ENCODE data around the gene BUD23. TPM values are rescaled to one million over a fixed set of nuclear protein-coding genes. Genes with fewer than 3 reads are reported as not detected.

The BUD23 gene
- total RNA-seq, 2 donors from 2014 or later, result 39.0 to 48.2 TPM

DNA sequence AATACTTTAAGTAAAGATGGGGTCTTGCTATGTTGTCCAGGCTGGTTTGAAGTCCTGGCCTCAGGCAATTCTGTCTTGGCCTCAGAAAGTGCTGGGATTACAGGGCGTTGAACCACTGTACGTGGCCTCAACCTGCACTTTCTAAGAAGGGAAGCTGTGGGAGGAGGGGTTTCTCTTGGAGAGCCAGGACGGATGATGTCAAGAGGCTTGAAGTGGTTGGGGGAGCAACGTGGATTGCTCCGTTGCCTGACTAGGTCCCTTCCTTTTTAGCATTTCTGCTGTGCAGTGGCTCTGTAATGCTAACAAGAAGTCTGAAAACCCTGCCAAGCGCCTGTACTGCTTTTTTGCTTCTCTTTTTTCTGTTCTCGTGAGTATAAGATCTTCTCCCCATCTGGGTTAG is 7.2 kb downstream of the BUD23 start:
- DNase-seq (no peak), ATAC-seq (no peak)
- intact Hi-C loops (cut with DNase I, micrococcal nuclease), result no loop called here

DNA sequence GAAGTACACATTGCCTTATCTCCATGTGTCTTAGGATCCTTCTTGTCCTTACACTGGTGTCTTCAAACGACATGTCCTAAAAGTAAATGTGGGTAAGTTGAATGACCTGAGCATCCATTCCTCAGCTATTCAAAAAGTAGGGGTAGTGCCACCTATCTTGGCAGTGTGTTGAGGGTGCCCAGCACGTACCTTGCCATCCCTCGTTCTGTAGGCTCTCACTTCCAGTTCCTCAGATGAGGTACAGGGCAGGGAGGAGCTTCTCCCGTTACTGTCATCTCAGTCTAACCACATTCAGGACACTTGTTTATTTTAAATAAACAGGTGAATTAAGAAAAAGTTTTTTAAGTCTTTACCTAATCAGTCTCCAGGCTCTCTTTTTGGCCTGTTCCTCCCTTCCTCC is 13.0 kb downstream of the BUD23 start:
- intact Hi-C loops (cut with DNase I, micrococcal nuclease), result no loop called here
- ATAC-seq (no peak), DNase-seq (no peak)

DNA sequence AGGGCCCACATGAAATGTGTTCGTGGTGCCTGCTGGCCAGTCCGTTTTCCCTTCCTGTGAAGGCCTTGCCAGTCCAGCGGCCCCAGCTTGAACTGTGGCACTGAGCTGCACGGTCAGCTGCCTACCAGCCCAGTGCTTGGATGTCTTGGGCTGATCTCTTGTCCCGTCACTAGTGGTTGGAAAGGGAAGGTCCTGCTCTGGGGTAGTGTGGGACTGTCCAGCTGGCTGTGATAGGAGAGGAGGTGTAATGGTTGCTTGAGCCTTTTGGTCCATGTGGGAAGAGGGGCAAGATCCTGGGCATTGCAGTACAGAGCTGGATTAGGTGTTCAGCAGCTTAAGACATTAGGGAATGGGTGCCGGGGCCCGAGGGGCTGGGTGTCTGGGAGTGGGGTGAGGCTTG is 15.0 kb downstream of the BUD23 start:
- DNase-seq, result no peak
- intact Hi-C loops (cut with DNase I, micrococcal nuclease), result no loop called here

DNA sequence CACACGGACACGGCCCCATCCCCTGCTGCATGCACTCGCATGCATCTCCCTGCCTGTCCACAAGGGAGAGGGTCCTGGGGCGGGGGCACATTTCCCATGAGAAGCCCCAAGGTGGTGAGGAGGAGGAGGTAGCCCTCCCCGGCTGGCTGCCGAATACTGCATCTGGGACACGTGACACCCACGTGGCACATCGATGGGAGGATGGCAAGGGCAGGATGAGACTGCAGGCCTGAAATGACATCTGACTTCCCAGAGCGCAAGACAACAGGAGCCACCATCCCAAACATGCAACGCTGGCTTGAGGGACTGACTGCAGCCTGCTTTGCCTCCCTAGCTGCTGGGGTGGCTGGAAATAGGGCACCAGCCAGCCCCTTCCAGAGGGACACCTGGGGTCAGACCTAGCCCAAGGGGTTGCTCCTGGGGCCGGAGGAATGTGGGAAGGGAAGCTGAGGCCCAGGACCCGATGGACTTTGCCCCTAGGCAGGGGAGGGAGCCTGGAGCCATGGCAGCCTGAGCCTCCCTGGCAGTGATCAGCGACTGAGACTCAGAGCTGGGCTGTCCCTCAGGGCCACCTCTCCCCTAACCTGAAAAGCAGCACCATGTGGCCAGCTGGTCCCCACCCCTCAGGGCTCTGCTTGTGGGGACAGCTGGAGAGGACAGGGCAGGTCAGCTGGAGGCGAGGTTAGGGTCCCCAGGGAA is 16.1 kb downstream of the BUD23 start:
- ATAC-seq (no peak), DNase-seq (no peak)
- intact Hi-C loops (cut with DNase I, micrococcal nuclease), result no loop called here

More for the DNA sequence above, 15.0 kb downstream of the BUD23 start:
- ATAC-seq, result no peak

DNA sequence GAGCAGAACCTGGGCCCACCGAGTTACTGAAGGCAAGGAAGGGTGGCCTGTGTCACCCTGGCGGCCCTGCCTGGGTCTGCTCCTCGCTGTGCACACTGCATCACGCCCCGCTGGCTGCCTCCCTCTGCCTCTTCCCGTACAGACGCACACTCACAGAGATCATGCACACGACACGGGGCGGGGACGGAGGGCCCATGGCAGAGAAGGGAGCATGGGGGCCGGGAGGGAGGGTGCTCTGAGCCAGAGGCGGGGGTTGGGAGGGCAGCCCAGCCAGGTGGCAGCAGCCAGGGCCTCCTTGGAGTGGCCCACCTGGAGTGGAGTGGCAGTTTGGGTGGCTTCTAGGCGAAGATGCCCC is 16.6 kb downstream of the BUD23 start:
- intact Hi-C loops (cut with DNase I, micrococcal nuclease), result no loop called here
- ATAC-seq, result no peak
- DNase-seq, result no peak

DNA sequence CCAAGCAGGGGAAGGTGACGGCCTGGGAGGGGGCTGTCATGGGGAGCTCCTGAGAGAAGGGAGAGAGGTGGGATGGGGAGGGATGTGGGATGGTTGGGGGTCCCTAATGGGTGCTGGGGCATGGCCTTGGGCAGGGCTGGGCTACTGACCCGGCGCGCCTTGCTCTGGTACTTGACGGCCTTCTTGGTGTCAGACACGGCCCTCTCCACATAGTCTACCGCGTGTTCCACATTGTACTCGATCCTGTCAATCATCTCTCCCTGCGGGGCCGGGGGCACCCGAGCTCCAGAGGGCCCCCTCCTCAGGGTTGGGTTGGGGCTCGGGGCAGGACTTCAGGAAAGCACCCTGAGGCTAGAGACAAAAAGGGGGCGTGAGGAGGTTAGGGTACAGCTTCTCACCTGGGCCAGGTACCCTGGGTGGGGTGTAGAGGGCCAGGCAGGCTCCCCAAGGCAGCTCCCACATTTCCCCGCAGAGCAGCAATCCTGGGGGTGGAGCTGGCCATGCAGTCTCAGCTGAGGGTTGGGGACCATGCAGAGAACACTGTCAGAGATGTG is 17.3 kb downstream of the BUD23 start:
- no peak for DNase-seq
- intact Hi-C loops (cut with DNase I, micrococcal nuclease), result no loop called here
- ATAC-seq, result no peak

DNA sequence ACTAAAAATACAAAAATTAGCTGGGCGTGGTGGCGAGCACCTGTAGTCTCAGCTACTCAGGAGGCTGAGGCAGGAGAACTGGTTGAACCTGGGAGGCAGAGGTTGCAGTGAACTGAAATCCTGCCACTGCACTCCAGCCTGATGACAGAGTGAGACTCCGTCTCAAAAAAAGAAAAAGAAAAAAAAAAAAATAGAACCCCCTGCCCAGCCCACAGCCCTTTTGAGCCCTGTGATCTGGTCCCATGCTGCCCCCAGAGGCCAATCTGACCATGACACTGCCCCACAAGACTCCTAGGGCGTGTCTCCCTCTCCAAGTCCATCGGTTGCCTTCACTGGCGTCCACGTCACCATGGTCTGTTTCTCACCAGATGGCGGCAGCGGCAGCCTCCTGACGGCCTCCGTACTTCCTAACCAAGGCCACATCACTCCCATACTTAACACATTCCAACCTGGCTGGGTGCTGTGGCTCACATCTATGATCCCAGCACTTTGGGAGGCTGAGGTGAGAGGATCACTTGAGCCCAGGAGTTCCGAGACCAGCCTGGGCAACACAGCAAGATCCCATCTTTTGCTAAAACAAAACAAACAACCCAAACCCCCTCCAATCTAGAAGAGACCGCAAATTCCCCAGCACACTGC is 18.1 kb downstream of the BUD23 start:
- peak; percentile 74 for ATAC-seq
- intact Hi-C loops (cut with DNase I, micrococcal nuclease), result no loop called here
- DNase-seq, result peak; percentile 79

DNA sequence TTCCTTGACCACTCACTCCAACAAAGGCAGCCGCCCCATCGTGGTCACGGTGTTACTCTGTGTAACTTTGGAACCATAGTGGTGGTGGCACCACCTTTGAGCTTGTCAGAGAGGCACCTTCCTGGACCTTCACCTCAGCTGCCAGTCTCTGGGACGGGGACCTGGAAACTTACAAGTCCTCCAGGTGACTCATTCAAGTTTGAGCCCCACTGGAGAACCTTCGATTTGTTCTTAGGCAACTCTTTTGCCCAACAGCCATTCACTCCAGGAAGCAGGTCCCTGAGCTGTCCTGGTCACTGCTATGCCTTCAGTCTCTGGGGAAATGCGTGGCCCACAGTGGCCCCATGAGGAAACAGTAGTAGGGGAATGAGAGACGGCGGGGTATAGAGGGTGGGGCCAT is 18.8 kb downstream of the BUD23 start:
- intact Hi-C loops (cut with DNase I, micrococcal nuclease), result no loop called here
- ATAC-seq (no peak), DNase-seq (no peak)

DNA sequence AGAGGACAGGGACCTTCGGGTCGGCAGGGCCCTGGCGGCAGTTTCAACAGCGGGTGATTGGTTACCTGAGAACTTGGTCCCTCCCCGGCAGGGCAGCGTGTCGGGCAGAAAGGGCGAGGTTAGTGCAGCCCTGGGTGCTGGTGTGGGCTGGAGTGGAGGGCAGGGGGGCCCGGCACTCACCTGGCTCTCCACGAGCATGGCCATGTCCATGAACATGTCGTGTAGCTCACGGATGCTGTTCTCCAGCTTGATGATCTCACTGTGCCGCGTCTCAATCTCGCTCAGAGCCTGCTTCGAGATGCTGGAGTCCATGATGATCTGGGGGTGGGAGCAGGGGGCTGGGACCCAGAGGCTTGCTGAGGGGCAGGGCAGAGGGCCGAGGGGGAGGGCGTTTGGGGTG is 19.3 kb downstream of the BUD23 start:
- intact Hi-C loops (cut with DNase I, micrococcal nuclease), result no loop called here
- ATAC-seq (no peak), DNase-seq (no peak)

DNA sequence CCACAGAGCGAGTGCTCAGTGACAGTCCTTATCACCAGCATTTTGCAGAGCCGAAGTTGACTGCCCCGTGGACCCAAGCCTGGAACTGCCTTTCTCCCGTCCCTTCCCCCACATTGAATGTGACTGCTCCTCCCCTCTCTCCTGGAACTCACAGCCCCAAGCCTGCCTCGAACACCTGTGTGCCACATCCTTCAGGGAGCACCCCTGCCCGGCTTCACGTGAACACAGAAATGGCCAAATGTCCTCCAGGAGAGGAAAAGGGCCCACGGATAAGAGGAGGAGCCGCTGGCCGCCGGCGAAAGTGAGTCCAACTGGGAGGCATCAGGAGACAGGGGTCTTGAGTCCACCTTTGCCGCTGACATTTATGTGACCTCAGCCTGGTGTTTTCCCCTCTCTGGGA is 19.8 kb downstream of the BUD23 start:
- ATAC-seq, result no peak
- DNase-seq, result no peak
- intact Hi-C loops (cut with DNase I, micrococcal nuclease), result no loop called here

DNA sequence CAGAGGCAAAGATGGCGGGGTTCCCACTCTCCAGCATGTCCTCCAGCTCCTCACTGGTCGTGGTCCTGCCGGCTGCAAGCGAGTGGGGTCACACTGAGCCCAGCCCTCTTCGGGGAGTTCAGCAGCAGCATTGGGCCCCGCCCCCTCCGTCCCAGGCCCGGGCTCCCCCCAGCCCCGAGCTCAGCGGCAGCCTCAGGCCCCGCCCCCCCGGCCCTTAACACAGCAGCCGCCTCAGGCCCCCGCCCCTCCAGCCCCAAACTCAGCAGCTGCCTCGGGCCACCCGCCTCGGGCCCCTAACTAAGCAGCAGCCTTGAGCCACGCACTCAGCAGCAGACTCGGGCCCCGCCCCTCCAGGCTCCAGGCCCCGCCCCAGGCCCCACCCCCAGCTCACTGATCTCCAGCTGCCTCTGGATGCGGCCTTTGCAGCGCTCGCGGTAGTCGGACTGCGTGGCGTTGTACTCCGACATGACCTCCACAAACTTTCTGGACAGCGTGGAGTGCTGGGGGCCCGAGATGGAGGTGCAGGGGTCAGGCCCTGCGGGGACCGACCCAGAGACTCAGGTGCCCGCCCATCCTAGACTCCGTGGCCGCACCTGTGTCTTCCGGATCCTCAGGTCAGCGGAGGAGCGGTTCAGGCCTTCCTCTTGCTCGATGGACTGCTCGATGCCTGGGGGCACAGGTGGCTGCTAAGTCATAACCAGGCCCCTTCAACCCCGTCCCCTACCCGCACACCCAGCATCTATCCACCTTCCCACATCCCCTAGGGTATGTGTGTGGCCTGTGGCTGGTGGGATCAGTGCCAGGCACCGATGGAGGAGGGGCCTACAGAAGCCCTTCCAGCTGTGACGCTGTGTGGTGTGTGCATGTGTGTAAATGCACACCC is 20.6 kb downstream of the BUD23 start:
- intact Hi-C loops (cut with DNase I, micrococcal nuclease), result no loop called here
- peak; percentile 67 for ATAC-seq

DNA sequence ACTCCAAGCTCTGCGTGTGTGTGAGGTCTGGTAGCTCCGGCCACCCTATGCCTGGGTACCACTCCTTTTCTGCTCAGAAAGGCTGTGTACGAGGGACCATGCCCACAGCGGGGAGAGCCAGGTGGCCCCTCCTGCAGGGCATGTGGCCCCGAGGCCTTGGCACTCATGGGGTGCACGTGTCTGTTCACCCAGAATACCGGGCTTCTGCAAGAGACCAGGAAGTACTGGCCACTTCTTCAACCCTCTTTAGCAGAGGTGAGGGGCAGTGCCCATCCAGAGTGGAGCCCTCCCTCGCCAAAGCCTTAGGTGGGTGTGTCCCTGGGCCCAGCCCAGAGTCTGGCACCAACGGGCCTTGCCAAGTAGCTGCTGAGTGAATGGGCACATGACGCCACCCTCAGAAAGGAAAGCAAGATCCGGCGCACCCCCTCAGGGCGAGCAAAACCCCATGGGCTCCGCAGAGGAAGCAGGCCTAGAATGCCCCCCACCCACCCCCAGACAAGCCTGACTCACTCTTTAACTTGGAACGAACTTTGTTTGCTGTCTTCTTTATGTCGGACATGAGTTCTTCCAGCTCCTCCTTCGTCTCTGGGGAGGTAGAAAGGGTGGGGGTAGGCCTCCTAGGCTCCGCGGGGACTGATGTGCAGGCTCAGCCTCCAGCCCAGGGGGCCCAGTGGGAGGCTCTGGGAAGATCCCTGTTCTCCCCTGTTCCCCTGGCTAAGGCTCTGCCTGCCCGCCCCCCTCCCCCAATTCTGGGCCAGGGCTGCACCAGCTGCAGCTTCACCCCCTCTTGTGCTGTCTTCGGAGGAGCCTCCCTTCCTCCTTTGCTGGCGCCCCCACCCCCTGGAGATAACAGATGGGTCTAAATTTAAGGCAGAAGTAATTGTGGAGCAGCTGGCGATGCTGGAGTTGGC is 21.5 kb downstream of the BUD23 start:
- no peak for ATAC-seq
- intact Hi-C loops (cut with DNase I, micrococcal nuclease), result no loop called here
- no peak for DNase-seq

More for the DNA sequence above, 20.6 kb downstream of the BUD23 start:
- peak; percentile 65 to 81 for DNase-seq

DNA sequence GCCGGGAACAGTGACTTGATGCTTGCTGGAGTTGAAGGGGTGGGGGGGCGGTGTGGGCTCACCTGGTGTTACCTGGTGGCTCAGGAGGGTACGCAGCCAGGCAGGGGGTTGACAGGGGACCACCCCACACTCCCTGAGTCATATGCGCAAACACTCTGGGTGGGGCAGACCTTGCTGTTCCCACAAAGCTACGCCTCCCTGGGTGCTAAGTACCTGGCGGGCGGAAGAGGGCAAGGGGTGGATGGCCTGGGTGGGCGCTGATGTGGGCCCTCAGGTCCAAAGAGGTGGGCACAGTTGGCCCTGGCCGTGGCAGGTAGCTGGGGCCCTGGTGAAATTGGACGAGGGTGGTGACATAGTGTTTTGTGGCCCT is 22.1 kb downstream of the BUD23 start:
- ATAC-seq, result no peak
- intact Hi-C loops (cut with DNase I, micrococcal nuclease), result no loop called here

DNA sequence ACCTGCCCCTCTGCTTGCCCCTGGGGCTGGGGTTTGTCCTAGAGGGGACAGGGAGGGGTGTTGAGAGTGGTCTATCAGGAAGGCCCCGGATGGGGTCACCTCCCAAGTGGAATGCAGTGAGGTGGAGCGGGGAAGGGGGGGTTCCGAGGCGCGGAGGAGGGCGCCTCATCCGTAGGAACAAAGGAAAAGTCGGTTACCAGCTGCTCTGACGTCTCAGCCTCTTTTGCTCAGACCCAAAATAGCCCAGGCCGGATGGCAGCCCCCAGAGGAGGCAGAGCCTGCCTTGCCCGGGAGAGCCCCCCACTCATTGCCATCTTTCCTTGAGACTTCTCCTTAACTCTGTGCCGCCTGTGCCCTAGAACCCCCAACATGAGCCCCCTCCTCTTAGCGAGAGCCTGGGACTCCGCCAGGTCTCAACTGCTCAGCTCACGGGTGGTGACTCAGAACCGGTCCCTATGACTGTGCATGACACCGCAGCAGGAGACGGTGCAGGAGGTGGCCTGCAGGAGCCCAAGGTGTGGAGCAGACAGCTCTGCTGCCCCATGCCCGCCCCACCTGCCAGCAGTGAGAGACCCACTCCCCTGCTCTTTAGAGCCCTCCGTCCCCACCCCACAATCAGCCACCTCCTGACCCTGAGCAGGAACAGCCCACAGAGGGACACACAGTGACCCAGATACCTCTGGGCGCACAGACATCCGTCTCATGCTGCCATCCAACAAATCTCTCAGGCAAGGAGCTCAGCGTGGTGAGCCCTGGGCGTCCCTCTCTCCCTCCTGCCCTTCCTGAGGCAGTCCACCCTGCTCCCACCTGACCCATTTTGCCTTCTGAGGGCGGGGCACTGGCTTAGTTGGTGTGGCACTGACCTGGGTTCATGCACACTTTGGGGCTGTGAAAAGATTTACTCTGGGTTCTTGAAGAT is 23.0 kb downstream of the BUD23 start:
- DNase-seq (no peak), ATAC-seq (no peak)
- intact Hi-C loops (cut with DNase I, micrococcal nuclease), result no loop called here

More for the DNA sequence above, 22.1 kb downstream of the BUD23 start:
- no peak for DNase-seq

DNA sequence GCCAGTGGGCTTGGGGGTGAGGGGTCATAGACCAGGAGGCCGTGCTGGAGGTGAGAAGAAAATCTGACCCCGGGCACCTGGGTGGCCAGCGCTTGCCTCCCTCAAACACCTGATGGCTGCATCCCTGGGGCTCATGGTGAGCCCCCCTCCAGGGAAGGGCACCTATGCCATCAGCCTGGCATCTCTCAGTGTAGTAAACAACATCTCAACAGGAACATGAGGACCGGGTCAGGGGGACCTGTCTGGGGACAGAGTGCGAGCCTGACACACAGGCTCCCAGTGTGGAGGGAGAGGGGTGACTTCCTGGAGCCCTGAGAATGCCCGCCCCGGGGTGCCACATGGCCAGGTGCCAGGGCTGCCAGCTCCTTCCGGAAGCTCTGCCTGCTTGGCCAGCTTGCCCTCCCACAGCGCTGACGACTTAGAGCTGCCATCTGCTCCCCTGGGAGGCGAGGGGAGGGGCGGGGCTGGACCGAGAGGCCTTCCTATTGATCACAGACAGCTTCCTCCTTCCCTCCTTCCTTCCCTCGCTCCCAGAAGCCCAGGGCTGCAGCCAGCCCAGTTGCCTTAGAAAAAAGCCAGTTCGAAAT is 23.7 kb downstream of the BUD23 start:
- intact Hi-C loops (cut with DNase I, micrococcal nuclease), result no loop called here
- ATAC-seq (peak; percentile 88), DNase-seq (peak; percentile 95 to 96)

DNA sequence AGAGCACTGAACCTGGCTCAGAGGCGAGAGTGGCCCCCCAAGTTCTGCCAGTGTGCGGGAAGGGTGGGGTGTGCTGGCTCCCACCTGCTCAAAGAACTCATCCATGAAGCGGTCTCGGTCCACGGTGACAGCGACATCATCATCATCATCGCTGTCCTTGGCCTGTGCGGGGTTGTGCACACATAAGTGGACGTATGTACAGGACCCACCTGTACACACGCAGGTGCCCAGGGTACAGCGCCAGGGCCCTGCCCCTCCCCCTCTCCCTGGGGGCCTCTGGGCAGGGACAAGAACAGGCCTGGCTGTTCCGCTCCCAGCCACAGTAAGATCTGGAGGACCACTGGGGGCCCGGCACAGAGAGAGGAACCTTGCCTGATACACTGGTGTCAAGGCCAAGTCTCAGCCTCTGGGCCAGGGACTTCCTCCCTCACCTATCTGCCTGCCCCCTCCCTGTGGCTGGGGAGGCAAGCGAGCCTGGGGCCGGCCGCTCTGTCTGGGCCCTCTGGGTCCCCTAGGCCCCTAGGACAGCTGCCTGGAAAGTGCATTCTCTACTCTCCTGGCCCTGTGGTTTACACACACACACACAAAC is 25.7 kb downstream of the BUD23 start:
- DNase-seq (no peak), ATAC-seq (no peak)
- intact Hi-C loops (cut with DNase I, micrococcal nuclease), result no loop called here

DNA sequence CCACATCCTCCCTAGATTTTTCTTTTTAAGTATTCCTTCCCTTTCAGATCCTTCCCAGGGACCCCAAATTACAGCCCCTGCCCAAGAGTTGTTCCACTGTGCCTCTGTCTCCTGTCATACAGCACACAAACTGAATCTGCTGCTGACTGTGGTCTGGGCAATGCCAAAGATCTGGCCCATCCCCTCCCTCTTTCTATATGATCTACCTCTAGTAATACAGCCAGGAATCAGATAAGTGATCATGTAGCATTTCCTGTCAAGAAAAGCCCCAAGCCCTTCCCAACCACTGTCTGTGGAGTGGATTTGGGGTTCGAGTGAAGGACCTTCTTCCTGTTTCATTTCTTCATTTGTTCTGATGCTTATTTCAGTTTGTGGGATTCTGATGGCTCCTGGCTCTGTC is 29.4 kb downstream of the BUD23 start:
- no peak for DNase-seq
- intact Hi-C loops (cut with DNase I, micrococcal nuclease), result no loop called here
- ATAC-seq, result no peak

Data from left colon (tissue), 2 donors.